Liver (tissue), 9 donors: Measurements from ENCODE around the gene SEC11C. TPM values are rescaled to one million over a fixed set of nuclear protein-coding genes. Genes with fewer than 3 reads are reported as not detected.

Experiments
- DNase-seq: peaks from one replicate; pipeline ENCODE4 v3.0.0-alpha.2; 2017; ENCODE audit warnings: low spot score
- H3K27ac ChIP-seq, 2 donors: one replicate each; pipeline ENCODE4 v1.7.0; 2013; ENCODE audit warnings: inconsistent platforms in 2 of 2, low read length in 2 of 2, control low read depth in 1 of 2, low read depth in 1 of 2, mild to moderate bottlenecking in 1 of 2
- H3K27me3 ChIP-seq, 4 donors: one replicate each; pipeline versions ENCODE4 v1.6.1 to v1.7.0; 2013; ENCODE audit warnings: low read length in 3 of 4, inconsistent platforms in 1 of 4, mild to moderate bottlenecking in 1 of 4, moderate library complexity in 1 of 4; ENCODE audit not compliant: control insufficient read depth in 4 of 4, insufficient read depth in 4 of 4
- H3K36me3 ChIP-seq, 4 donors: one replicate each; pipeline versions ENCODE4 v1.6.1 to v1.7.0; 2013; ENCODE audit warnings: low read length in 3 of 4, mild to moderate bottlenecking in 3 of 4, low read depth in 1 of 4, moderate library complexity in 1 of 4; ENCODE audit not compliant: control insufficient read depth in 4 of 4, insufficient read depth in 3 of 4
- H3K4me1 ChIP-seq, 4 donors: one replicate each; pipeline versions ENCODE4 v1.6.1 to v1.7.0; 2013; ENCODE audit warnings: low read length in 3 of 4, mild to moderate bottlenecking in 3 of 4, moderate library complexity in 1 of 4; ENCODE audit not compliant: control insufficient read depth in 4 of 4, insufficient read depth in 4 of 4
- H3K4me3 ChIP-seq, 3 donors: one replicate each; pipeline versions ENCODE4 v1.6.1 to v1.7.0; 2013; ENCODE audit warnings: low read length in 3 of 3, control low read depth in 1 of 3, low read depth in 1 of 3, mild to moderate bottlenecking in 1 of 3
- H3K9ac ChIP-seq, 2 donors: one replicate each; pipeline ENCODE4 v1.7.0; 2013; ENCODE audit warnings: low read length in 2 of 2, mild to moderate bottlenecking in 2 of 2, moderate library complexity in 2 of 2, control low read depth in 1 of 2, low read depth in 1 of 2
- H3K9me3 ChIP-seq, 4 donors: one replicate each; pipeline versions ENCODE4 v1.6.1 to v1.7.0; 2013; ENCODE audit warnings: low read length in 3 of 4; ENCODE audit not compliant: control insufficient read depth in 4 of 4
- EGR1 ChIP-seq, 2 donors: IDR thresholded peaks; 2 replicates each; pipeline ENCODE4 v1.6.1; 2016 to 2018; ENCODE audit warnings: antibody characterized with exemption in 2 of 2, low read depth in 2 of 2
- FOXA1 ChIP-seq: IDR thresholded peaks from 2 replicates; pipeline ENCODE4 v1.6.1; 2016; ENCODE audit warnings: antibody characterized with exemption
- FOXA2 ChIP-seq: IDR thresholded peaks from 2 replicates; pipeline ENCODE4 v1.6.1; 2016; ENCODE audit warnings: antibody characterized with exemption
- GABPA ChIP-seq, 2 donors: IDR thresholded peaks in 1 of 2; conservative IDR thresholded peaks in 1 of 2; 2 replicates each; pipeline ENCODE4 v1.6.1; 2016; ENCODE audit warnings: antibody characterized with exemption in 2 of 2, mild to moderate bottlenecking in 1 of 2, moderate library complexity in 1 of 2
- HNF4A ChIP-seq, 2 donors: conservative IDR thresholded peaks; 2 replicates each; pipeline ENCODE4 v1.6.1; 2016; ENCODE audit warnings: antibody characterized with exemption in 2 of 2, mild to moderate bottlenecking in 2 of 2
- HNF4G ChIP-seq: IDR thresholded peaks from 2 replicates; pipeline ENCODE4 v1.6.1; 2016; ENCODE audit warnings: antibody characterized with exemption
- JUND ChIP-seq, 2 donors: IDR thresholded peaks; 2 replicates each; pipeline ENCODE4 v1.6.1; 2016; ENCODE audit warnings: antibody characterized with exemption in 2 of 2
- NR2F2 ChIP-seq: IDR thresholded peaks from 2 replicates; pipeline ENCODE4 v1.6.1; 2016; ENCODE audit warnings: antibody characterized with exemption
- RAD21 ChIP-seq, 2 donors: IDR thresholded peaks; 2 replicates each; pipeline ENCODE4 v1.6.1; 2016; ENCODE audit warnings: antibody characterized with exemption in 2 of 2, mild to moderate bottlenecking in 2 of 2
- RXRA ChIP-seq, 2 donors: IDR thresholded peaks; 2 replicates each; pipeline ENCODE4 v1.6.1; 2017 to 2018; ENCODE audit warnings: antibody characterized with exemption in 2 of 2, mild to moderate bottlenecking in 1 of 2
- SP1 ChIP-seq: IDR thresholded peaks from 2 replicates; pipeline ENCODE4 v1.6.1; 2018; ENCODE audit warnings: antibody characterized with exemption, mild to moderate bottlenecking
- TAF1 ChIP-seq: conservative IDR thresholded peaks from 2 replicates; pipeline ENCODE4 v1.6.1; 2016; ENCODE audit warnings: antibody characterized with exemption, mild to moderate bottlenecking
- YY1 ChIP-seq: IDR thresholded peaks from 2 replicates; pipeline ENCODE4 v1.6.1; 2016; ENCODE audit warnings: antibody characterized with exemption, mild to moderate bottlenecking
- WGBS: extraction: QIAGEN DNeasy Blood & Tissue Kit; methylation state at CpG from one replicate; pipeline ENCODE4 v1.1.7; 2013; 5-methylcytosine and 5-hydroxymethylcytosine counted together
- polyA plus RNA-seq, 2 donors: library from polyadenylated mRNA; stranded (reverse) in 1 of 2; unstranded in 1 of 2; fragments of 200-250 nt in 1 of 2; fragments of >200 nt in 1 of 2; fragmentation: Nextera tagmentation in 1 of 2; extraction: Ambion mirVana in 1 of 2; gene quantifications; one replicate each; pipeline versions ENCODE4 v1.2.1 to v1.2.3, GENCODE V29; 2013 to 2015
- total RNA-seq, 2 donors: library from RNA; depleted of rRNA; stranded (reverse); fragments of >200 nt; gene quantifications; one replicate each; pipeline ENCODE4 v1.2.3, GENCODE V29; 2014
- TF ChIP-seq, protein P1 (sequence below): fragments of 150-350 bp; IDR thresholded peaks from 2 replicates; pipeline ENCODE4 v1.5.1; 2017; ENCODE audit warnings: improper control_type of control experiment, low read depth, low read length; ENCODE audit not compliant: missing input control
- TF ChIP-seq, protein P2 (sequence below): IDR thresholded peaks from 2 replicates; pipeline ENCODE4 v1.6.1; 2016; ENCODE audit warnings: antibody characterized with exemption, mild to moderate bottlenecking
- TF ChIP-seq, protein P3 (sequence below): IDR thresholded peaks from 2 replicates; pipeline ENCODE4 v1.6.1; 2016; ENCODE audit warnings: antibody characterized with exemption
- TF ChIP-seq, protein P4 (sequence below): IDR thresholded peaks from 2 replicates; pipeline ENCODE4 v1.6.1; 2016; ENCODE audit warnings: antibody characterized with exemption
- TF ChIP-seq, protein P5 (sequence below): IDR thresholded peaks from 2 replicates; pipeline ENCODE4 v1.6.1; 2016; ENCODE audit warnings: antibody characterized with exemption
- donor health status: healthy.
- donor health status: healthy.
- donor health status: healthy.
- donor health status: healthy.
- donor health status: healthy.

The SEC11C gene
- total and polyA plus RNA-seq, 4 donors: 106 to 206 (median 156) TPM

DNA sequence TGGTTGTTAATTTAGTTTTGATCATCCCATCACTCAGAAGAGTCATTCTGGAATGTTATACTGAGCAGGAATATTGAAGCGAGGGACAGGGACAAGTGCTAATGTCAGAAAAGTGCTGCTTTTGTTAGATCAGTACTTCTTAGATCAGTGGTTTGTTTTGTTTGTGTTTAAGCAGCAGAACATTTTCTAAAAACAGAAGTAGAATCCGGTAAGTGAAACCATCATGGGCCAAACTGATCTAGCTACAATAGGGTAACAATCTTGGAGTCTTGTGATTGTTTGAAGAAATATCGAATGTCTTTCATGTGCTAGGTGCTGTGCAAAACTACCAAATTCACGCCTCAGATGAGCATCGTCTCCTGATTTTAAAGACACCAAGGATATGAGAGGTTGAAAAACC, 45.1 kb upstream of the SEC11C start:
- 94% methylated on average over 5 of the region's 5 CpGs for WGBS

DNA sequence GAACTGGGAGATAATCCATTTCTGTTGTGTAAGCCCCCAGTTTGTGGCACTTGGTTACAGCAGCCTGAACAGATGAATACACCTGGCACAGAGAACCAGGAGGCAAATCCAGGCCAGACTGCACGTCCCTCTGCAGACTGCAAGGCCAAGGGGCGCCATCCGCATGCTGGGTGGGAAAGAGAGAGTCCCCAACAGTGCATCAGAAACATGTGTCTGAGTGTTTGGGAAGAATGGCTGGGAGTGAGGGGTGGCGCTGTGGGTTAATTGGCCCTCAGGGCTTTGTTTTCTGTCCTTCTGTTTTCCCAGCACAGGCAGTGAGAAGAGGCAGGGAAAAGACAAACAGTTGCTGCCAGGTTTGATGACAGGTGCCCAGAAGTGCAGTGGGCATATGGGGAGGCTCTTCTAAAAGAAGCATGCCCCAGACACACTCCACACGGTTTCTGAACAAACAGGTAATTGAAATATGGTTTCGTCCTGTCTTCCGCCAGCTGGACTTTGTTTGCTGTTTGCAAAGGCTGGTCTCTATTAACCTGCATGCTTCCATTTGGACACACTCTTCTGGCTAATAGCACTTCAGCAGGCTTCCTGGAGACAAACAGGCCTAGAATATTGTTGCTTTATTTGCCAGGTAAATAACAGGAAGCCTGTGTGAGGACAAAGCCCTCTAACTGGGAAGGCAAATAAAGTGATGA, 43.4 kb upstream of the SEC11C start:
- Histone ChIP-seq H3K36me3 (no peaks in the 10 kb centered on the region), H3K9me3 (no peaks in the 10 kb centered on the region), H3K27me3 (no peaks in the 10 kb centered on the region), H3K4me3 (no peak overlapping the region), H3K4me1 (no peaks in the 10 kb centered on the region), H3K27ac (no peak overlapping the region), H3K9ac (no peak overlapping the region)
- 69% methylated on average over 7 of the region's 7 CpGs for WGBS
- no peak for DNase-seq
- TF ChIP-seq, protein P1, sequence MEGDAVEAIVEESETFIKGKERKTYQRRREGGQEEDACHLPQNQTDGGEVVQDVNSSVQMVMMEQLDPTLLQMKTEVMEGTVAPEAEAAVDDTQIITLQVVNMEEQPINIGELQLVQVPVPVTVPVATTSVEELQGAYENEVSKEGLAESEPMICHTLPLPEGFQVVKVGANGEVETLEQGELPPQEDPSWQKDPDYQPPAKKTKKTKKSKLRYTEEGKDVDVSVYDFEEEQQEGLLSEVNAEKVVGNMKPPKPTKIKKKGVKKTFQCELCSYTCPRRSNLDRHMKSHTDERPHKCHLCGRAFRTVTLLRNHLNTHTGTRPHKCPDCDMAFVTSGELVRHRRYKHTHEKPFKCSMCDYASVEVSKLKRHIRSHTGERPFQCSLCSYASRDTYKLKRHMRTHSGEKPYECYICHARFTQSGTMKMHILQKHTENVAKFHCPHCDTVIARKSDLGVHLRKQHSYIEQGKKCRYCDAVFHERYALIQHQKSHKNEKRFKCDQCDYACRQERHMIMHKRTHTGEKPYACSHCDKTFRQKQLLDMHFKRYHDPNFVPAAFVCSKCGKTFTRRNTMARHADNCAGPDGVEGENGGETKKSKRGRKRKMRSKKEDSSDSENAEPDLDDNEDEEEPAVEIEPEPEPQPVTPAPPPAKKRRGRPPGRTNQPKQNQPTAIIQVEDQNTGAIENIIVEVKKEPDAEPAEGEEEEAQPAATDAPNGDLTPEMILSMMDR: no peak
- TF ChIP-seq, protein P2, sequence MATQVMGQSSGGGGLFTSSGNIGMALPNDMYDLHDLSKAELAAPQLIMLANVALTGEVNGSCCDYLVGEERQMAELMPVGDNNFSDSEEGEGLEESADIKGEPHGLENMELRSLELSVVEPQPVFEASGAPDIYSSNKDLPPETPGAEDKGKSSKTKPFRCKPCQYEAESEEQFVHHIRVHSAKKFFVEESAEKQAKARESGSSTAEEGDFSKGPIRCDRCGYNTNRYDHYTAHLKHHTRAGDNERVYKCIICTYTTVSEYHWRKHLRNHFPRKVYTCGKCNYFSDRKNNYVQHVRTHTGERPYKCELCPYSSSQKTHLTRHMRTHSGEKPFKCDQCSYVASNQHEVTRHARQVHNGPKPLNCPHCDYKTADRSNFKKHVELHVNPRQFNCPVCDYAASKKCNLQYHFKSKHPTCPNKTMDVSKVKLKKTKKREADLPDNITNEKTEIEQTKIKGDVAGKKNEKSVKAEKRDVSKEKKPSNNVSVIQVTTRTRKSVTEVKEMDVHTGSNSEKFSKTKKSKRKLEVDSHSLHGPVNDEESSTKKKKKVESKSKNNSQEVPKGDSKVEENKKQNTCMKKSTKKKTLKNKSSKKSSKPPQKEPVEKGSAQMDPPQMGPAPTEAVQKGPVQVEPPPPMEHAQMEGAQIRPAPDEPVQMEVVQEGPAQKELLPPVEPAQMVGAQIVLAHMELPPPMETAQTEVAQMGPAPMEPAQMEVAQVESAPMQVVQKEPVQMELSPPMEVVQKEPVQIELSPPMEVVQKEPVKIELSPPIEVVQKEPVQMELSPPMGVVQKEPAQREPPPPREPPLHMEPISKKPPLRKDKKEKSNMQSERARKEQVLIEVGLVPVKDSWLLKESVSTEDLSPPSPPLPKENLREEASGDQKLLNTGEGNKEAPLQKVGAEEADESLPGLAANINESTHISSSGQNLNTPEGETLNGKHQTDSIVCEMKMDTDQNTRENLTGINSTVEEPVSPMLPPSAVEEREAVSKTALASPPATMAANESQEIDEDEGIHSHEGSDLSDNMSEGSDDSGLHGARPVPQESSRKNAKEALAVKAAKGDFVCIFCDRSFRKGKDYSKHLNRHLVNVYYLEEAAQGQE: no peak
- TF ChIP-seq SP1: no peak
- TF ChIP-seq, protein P3, sequence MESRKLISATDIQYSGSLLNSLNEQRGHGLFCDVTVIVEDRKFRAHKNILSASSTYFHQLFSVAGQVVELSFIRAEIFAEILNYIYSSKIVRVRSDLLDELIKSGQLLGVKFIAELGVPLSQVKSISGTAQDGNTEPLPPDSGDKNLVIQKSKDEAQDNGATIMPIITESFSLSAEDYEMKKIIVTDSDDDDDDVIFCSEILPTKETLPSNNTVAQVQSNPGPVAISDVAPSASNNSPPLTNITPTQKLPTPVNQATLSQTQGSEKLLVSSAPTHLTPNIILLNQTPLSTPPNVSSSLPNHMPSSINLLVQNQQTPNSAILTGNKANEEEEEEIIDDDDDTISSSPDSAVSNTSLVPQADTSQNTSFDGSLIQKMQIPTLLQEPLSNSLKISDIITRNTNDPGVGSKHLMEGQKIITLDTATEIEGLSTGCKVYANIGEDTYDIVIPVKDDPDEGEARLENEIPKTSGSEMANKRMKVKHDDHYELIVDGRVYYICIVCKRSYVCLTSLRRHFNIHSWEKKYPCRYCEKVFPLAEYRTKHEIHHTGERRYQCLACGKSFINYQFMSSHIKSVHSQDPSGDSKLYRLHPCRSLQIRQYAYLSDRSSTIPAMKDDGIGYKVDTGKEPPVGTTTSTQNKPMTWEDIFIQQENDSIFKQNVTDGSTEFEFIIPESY: no peak
- TF ChIP-seq RAD21 (IDR thresholded peaks at IDR 0.05): no peak
- no peak for TF ChIP-seq NR2F2
- TF ChIP-seq, protein P4, sequence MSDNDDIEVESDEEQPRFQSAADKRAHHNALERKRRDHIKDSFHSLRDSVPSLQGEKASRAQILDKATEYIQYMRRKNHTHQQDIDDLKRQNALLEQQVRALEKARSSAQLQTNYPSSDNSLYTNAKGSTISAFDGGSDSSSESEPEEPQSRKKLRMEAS: no peak
- TF ChIP-seq JUND (IDR thresholded peaks at IDR 0.05): no peak
- no peak for TF ChIP-seq RXRA (IDR thresholded peaks at IDR 0.05)
- no peak for TF ChIP-seq HNF4G

More for the DNA sequence above, 45.1 kb upstream of the SEC11C start:
- no peaks in the 10 kb centered on the region for H3K9me3 ChIP-seq
- no peaks in the 10 kb centered on the region for H3K36me3 ChIP-seq
- no peak overlapping the region for H3K27ac ChIP-seq
- H3K27me3 ChIP-seq: no peaks in the 10 kb centered on the region
- no peak overlapping the region for H3K9ac ChIP-seq
- TF ChIP-seq HNF4A (conservative IDR thresholded peaks at IDR 0.05) (no peak), JUND (IDR thresholded peaks at IDR 0.05) (no peak), RXRA (IDR thresholded peaks at IDR 0.05) (no peak), FOXA2 (no peak), HNF4G (no peak), SP1 (no peak), RAD21 (IDR thresholded peaks at IDR 0.05) (no peak), TAF1 (no peak), GABPA (IDR thresholded peaks at IDR 0.05 in 1 of 2, conservative IDR thresholded peaks at IDR 0.05 in 1 of 2) (no peak), EGR1 (IDR thresholded peaks at IDR 0.05; ENCODE audit: low read depth in 2 of 2) (no peak), YY1 (no peak), NR2F2 (no peak), FOXA1 (no peak)
- TF ChIP-seq, protein P3: no peak
- TF ChIP-seq, protein P1: no peak
- TF ChIP-seq, protein P5, sequence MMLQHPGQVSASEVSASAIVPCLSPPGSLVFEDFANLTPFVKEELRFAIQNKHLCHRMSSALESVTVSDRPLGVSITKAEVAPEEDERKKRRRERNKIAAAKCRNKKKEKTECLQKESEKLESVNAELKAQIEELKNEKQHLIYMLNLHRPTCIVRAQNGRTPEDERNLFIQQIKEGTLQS: no peak
- TF ChIP-seq, protein P4: no peak
- H3K4me3 ChIP-seq: no peak overlapping the region
- DNase-seq: no peak
- H3K4me1 ChIP-seq: no peaks in the 10 kb centered on the region
